Smooth muscle cell (in vitro differentiated cells): ENCODE data around the gene STX4. TPM values are rescaled to one million over a fixed set of nuclear protein-coding genes. Genes with fewer than 3 reads are reported as not detected.

Source experiments
- DNase-seq: peaks from one replicate; lab custom pipeline; 2025; ENCODE audit not compliant: unreplicated experiment; lab: John Stamatoyannopoulos, UW
- H2AFZ ChIP-seq: fragments of 200-600 bp; sonication (generic); 2 replicates; pipeline ENCODE4 v1.6.0; 2016; ENCODE audit warnings: antibody characterized with exemption, low read depth, mild to moderate bottlenecking
- H3F3A ChIP-seq: fragments of 200-600 bp; sonication (generic); 2 replicates; pipeline ENCODE4 v1.6.0; 2017; ENCODE audit warnings: antibody characterized with exemption, low read depth
- H3K27ac ChIP-seq: fragments of 200-600 bp; sonication (generic); 2 replicates; pipeline ENCODE4 v1.5.1; 2016; ENCODE audit warnings: low read depth, mild to moderate bottlenecking
- H3K27me3 ChIP-seq: fragments of 200-600 bp; sonication (generic); 2 replicates; pipeline ENCODE4 v1.6.1; 2016; ENCODE audit warnings: low read depth, mild to moderate bottlenecking
- H3K36me3 ChIP-seq: fragments of 200-600 bp; sonication (generic); 2 replicates; pipeline ENCODE4 v1.5.1; 2016; ENCODE audit warnings: low read depth
- H3K4me1 ChIP-seq: fragments of 200-600 bp; sonication (generic); 2 replicates; pipeline ENCODE4 v1.5.1; 2016; ENCODE audit warnings: low read depth
- H3K4me2 ChIP-seq: fragments of 200-600 bp; sonication (generic); 2 replicates; pipeline ENCODE4 v1.6.0; 2016; ENCODE audit warnings: mild to moderate bottlenecking
- H3K4me3 ChIP-seq: fragments of 200-600 bp; sonication (generic); 2 replicates; pipeline ENCODE4 v1.5.1; 2016; ENCODE audit warnings: mild to moderate bottlenecking
- H3K79me2 ChIP-seq: fragments of 200-600 bp; sonication (generic); 2 replicates; pipeline ENCODE4 v1.6.0; 2016; ENCODE audit warnings: low read depth, mild to moderate bottlenecking
- H3K9ac ChIP-seq: fragments of 200-600 bp; sonication (generic); 2 replicates; pipeline ENCODE4 v1.6.0; 2016; ENCODE audit warnings: low read depth
- H3K9me3 ChIP-seq: fragments of 200-600 bp; sonication (generic); replicated peaks from 2 replicates; pipeline ENCODE4 v1.5.1; 2016; ENCODE audit warnings: low read depth
- H4K20me1 ChIP-seq: fragments of 200-600 bp; sonication (generic); 2 replicates; pipeline ENCODE4 v1.6.0; 2016; ENCODE audit warnings: low read depth
- WGBS: methylation state at CpG from one replicate; pipeline ENCODE4 v1.1.7; 2016; ENCODE audit warnings: low lambda C conversion rate; 5-methylcytosine and 5-hydroxymethylcytosine counted together
- polyA plus RNA-seq: library from polyadenylated mRNA; unstranded; fragments of >200 nt; fragmentation: Nextera tagmentation; extraction: Ambion mirVana; gene quantifications from 2 replicates; pipeline ENCODE4 v1.2.1, GENCODE V29; 2016
- total RNA-seq: library from RNA; depleted of rRNA; stranded (reverse); fragments of >200 nt; gene quantifications from 2 replicates; pipeline ENCODE4 v1.2.3, GENCODE V29; 2014
- TF ChIP-seq, protein P1 (sequence below): fragments of 200-600 bp; sonication (generic); IDR thresholded peaks from 2 replicates; pipeline ENCODE4 v1.5.1; 2017; ENCODE audit warnings: borderline replicate concordance, mild to moderate bottlenecking, antibody characterized with exemption; ENCODE audit not compliant: insufficient read depth, poor library complexity, severe bottlenecking

The STX4 gene
- total and polyA plus RNA-seq, 2 experiments from 2014 or later, result 23.1 to 50.6 TPM

DNA sequence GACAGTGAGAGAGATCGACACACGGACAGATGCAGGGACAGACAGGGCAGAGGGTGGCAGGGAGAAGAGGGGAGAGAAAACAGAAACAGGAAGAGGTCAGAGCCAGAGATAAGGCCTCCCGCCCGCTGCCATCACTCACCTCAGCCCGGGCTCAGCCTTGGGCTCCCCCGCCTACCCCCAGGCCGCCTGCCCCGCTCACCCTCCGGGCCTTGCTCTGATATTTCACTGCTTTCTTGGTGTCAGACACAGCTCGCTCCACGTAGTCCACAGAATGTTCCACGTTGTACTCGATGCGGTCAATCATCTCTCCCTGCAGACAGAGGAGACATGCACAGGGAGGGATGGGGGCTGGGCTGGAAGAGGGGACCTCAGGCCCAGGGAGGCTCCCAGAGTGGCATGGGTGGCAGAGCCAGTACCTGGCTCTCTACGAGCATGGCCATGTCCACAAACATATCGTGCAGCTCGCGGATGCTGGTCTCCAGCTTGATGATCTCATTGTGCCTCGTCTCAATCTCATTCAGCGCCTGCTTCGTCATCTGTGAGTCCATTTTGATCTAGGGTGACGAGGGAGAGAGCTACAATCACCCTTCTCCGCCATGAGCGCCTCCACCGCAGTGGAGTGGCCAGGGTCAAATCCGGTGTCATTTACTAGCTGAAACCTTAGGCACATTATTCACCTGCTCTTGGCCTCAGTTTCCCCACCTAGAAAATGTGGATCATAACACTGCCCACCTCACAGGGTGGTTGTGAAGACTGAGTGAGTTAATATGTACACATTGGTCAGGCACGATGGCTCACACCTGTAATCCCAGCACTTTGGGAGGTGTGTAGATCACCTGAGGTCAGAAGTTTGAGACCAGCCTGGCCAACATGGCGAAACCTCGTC, 40.2 kb upstream of the STX4 start:
- Histone ChIP-seq H3K4me1 (no peaks in the 10 kb centered on the region), H3F3A (no peaks in the 10 kb centered on the region), H3K9ac (no peak overlapping the region), H3K4me2 (no peak overlapping the region), H3K36me3 (no peaks in the 10 kb centered on the region), H4K20me1 (no peaks in the 10 kb centered on the region), H3K4me3 (no peak overlapping the region), H2AFZ (no peak overlapping the region), H3K27ac (no peak overlapping the region), H3K79me2 (no peaks in the 10 kb centered on the region), H3K9me3 (no peaks in the 10 kb centered on the region), H3K27me3 (no peaks in the 10 kb centered on the region)
- no peak for DNase-seq
- TF ChIP-seq, protein P1, sequence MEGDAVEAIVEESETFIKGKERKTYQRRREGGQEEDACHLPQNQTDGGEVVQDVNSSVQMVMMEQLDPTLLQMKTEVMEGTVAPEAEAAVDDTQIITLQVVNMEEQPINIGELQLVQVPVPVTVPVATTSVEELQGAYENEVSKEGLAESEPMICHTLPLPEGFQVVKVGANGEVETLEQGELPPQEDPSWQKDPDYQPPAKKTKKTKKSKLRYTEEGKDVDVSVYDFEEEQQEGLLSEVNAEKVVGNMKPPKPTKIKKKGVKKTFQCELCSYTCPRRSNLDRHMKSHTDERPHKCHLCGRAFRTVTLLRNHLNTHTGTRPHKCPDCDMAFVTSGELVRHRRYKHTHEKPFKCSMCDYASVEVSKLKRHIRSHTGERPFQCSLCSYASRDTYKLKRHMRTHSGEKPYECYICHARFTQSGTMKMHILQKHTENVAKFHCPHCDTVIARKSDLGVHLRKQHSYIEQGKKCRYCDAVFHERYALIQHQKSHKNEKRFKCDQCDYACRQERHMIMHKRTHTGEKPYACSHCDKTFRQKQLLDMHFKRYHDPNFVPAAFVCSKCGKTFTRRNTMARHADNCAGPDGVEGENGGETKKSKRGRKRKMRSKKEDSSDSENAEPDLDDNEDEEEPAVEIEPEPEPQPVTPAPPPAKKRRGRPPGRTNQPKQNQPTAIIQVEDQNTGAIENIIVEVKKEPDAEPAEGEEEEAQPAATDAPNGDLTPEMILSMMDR, result no peak
- 82% methylated on average over 26 of the region's 29 CpGs for WGBS

DNA sequence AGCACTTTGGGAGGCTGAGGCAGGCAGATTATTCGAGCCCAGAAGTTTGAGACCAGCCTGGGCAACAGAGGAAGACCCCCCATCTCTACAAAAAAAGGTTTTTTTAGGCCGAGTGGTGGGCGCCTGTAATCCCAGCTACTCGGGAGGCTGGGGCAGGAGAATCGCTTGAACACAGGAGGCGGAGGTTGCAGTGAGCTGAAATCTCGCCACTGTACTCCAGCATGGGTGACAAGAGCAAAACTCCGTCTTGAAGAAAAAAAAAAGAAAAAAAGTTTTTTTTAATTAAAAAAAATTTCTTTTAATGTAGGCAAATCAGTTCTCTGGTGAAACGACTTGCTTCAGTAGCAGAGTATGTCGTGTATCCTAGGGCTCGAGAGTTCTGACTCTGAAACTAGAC, 37.4 kb upstream of the STX4 start:
- 86% methylated on average over 11 of the region's 11 CpGs for WGBS
- DNase-seq, result no peak
- no peak overlapping the region for H3K4me3 ChIP-seq
- H3K4me2 ChIP-seq, result peak overlapping the region; percentile 89
- H3F3A ChIP-seq, result peaks cover 11% of the 10 kb centered on the region
- H3K27me3 ChIP-seq, result no peaks in the 10 kb centered on the region
- no peaks in the 10 kb centered on the region for H3K79me2 ChIP-seq
- no peak overlapping the region for H3K27ac ChIP-seq
- no peaks in the 10 kb centered on the region for H3K9me3 ChIP-seq
- H3K4me1 ChIP-seq, result no peaks in the 10 kb centered on the region
- H3K36me3 ChIP-seq, result no peaks in the 10 kb centered on the region
- H3K9ac ChIP-seq, result no peak overlapping the region
- no peaks in the 10 kb centered on the region for H4K20me1 ChIP-seq
- TF ChIP-seq, protein P1, result no peak
- H2AFZ ChIP-seq, result no peak overlapping the region

DNA sequence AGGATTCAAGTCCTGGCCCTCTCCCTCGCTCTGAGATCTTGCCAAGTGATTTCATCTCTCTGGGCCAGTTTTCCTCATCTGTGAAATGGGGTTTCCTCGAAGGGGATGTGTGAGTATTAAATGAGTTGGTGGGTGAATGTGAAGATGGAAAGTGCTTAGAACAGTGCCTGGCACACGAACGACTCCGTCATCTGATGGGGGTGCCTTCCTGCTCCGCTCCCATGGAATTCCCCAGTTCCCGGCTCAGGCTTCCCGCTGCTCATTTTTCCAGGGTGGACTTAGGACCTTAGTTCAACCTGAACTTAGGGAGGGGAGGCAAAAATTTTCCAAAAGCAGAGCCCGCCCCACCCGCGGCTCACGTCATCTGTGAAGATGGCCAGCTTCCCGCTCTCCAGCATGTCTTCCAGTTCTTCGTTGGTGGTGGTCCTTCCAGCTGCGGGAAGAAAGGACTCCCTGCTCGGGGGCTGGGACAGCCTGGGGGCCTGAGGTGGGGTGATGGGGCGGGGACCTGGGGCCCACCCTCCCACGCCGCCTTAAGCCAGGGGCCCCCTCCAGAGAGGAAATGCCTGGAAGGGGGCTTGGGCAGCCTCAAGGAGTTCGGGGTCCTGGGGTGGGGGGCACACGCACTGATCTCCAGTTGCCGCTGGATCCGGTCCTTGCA, 36.9 kb upstream of the STX4 start:
- no peak for DNase-seq
- Histone ChIP-seq H3K4me1 (no peaks in the 10 kb centered on the region), H3K36me3 (no peaks in the 10 kb centered on the region), H4K20me1 (no peaks in the 10 kb centered on the region), H3K9ac (peak overlapping the region; percentile 7), H3K27ac (peak overlapping the region; percentile 8), H3K9me3 (no peaks in the 10 kb centered on the region), H3F3A (peaks cover 11% of the 10 kb centered on the region), H3K27me3 (no peaks in the 10 kb centered on the region), H3K79me2 (no peaks in the 10 kb centered on the region), H2AFZ (no peak overlapping the region), H3K4me2 (peak overlapping the region; percentile 89), H3K4me3 (peak overlapping the region; percentile 58)
- TF ChIP-seq, protein P1, result no peak
- 33% methylated on average over 18 of the region's 23 CpGs for WGBS
